HepG2 (cell line): ENCODE results near the gene SH2D6. TPM values are rescaled to one million over a fixed set of nuclear protein-coding genes. Genes with fewer than 3 reads are reported as not detected.
A peak's percentile ranks its signal among the peaks of the same experiment; 100 is the strongest.

Source experiments
- ATAC-seq: fragments of 200-7000 bp; cut with Tn5 transposase; 3 replicates; pipeline ENCODE4 v1.9.1; 2020; ENCODE audit warnings: mild to moderate bottlenecking, moderate library complexity
- BruUV-seq: library from RNA; stranded (reverse); fragments of 400-500 nt; replicated peaks from 2 replicates; lab custom pipeline; 2021; lab: Mats Ljungman, UMichigan
- CTCF ChIA-PET: fragments of 300-600 bp; formaldehyde crosslinking; extraction: SDS; loops from one replicate; lab custom pipeline; 2021; ENCODE audit warnings: low total read pairs, inconsistent platforms, low intra/inter-chr PET ratio; lab: Yijun Ruan, JAX
- POLR2A ChIA-PET: fragments of 350-600 bp; sonication (Branson Sonifier 250); formaldehyde crosslinking; loops from one replicate; lab custom pipeline; 2020; ENCODE audit warnings: antibody characterized with exemption, inconsistent platforms; lab: Yijun Ruan, JAX
- DNase-seq: peaks from one replicate; pipeline ENCODE4 v3.0.0-alpha.2; 2015; ENCODE audit warnings: low spot score
- FAIRE-seq: peaks from 3 replicates; lab custom pipeline; 2011; peaks lifted over from hg19 to GRCh38; lab: Jason Lieb, UNC
- H2AFZ ChIP-seq: one replicate; pipeline ENCODE4 v1.6.1; 2011; ENCODE audit warnings: low read length, inconsistent platforms
- H3K27ac ChIP-seq: fragments of 300-600 bp; 3 replicates; pipeline ENCODE4 v1.8.0; 2011; ENCODE audit warnings: mixed run types, mild to moderate bottlenecking, mixed read lengths, low read length, inconsistent platforms; ENCODE audit not compliant: insufficient read depth; ENCODE audit errors: extremely low read length
- H3K27me3 ChIP-seq, 2 experiments: fragments of 200-600 bp in 1 of 2; 2 replicates in 1 of 2; 3 replicates in 1 of 2; pipeline versions ENCODE4 v1.6.0 to v1.8.0; 2011; ENCODE audit warnings: low read length in 2 of 2, mild to moderate bottlenecking in 2 of 2, moderate library complexity in 2 of 2, inconsistent platforms in 1 of 2; ENCODE audit not compliant: insufficient read depth in 2 of 2, control insufficient read depth in 1 of 2
- H3K36me3 ChIP-seq, 2 experiments: fragments of 200-600 bp in 1 of 2; replicated peaks in 1 of 2; 2 replicates in 1 of 2; 3 replicates in 1 of 2; pipeline versions ENCODE4 v1.5.1 to v1.8.0; 2011; ENCODE audit warnings: low read length in 2 of 2, inconsistent platforms in 1 of 2; ENCODE audit not compliant: insufficient read depth in 2 of 2, control insufficient read depth in 1 of 2
- H3K4me1 ChIP-seq: 2 replicates; pipeline ENCODE4 v1.5.1; 2012; ENCODE audit warnings: low read length, inconsistent platforms; ENCODE audit not compliant: insufficient read depth
- H3K4me2 ChIP-seq: 2 replicates; pipeline ENCODE4 v1.6.0; 2011; ENCODE audit warnings: low read depth, low read length, inconsistent platforms
- H3K4me3 ChIP-seq, 3 experiments: fragments of 200-600 bp in 1 of 3; sonication (generic), shearing (Covaris generic) in 1 of 3; replicated peaks in 1 of 3; 2 replicates each; pipeline ENCODE4 v1.5.1; 2011 to 2016; ENCODE audit warnings: low read length in 3 of 3, inconsistent platforms in 2 of 3, low read depth in 2 of 3, mild to moderate bottlenecking in 2 of 3, control low read depth in 1 of 3, mixed read lengths in 1 of 3; ENCODE audit not compliant: insufficient read depth in 1 of 3
- H3K79me2 ChIP-seq: one replicate; pipeline ENCODE4 v1.6.1; 2011; ENCODE audit warnings: low read length, inconsistent platforms; ENCODE audit not compliant: insufficient read depth
- H3K9ac ChIP-seq: 2 replicates; pipeline ENCODE4 v1.6.0; 2011; ENCODE audit warnings: mild to moderate bottlenecking, low read depth, low read length, inconsistent platforms; ENCODE audit not compliant: insufficient read depth
- H3K9me3 ChIP-seq: 2 replicates; pipeline ENCODE4 v1.5.1; 2012; ENCODE audit warnings: mild to moderate bottlenecking, low read length
- H4K20me1 ChIP-seq: 2 replicates; pipeline ENCODE4 v1.6.0; 2011; ENCODE audit warnings: inconsistent platforms, mild to moderate bottlenecking, low read length, moderate library complexity; ENCODE audit not compliant: insufficient read depth
- BRD4 ChIP-seq: sonication (generic); formaldehyde crosslinking; IDR thresholded peaks from 2 replicates; pipeline ENCODE4 v1.4.0; 2020; ENCODE audit warnings: missing genetic modification reagents
- HNF4G ChIP-seq, 2 experiments: sonication (generic) in 1 of 2; formaldehyde crosslinking in 1 of 2; IDR thresholded peaks; 2 replicates each; pipeline versions ENCODE4 v1.4.0 to v1.6.1; 2011 to 2020; ENCODE audit warnings: borderline replicate concordance in 2 of 2, low read depth in 2 of 2, mild to moderate bottlenecking in 2 of 2, low read length in 1 of 2, missing genetic modification reagents in 1 of 2, moderate library complexity in 1 of 2
- HOXA3 ChIP-seq: sonication (generic); formaldehyde crosslinking; IDR thresholded peaks from 2 replicates; pipeline ENCODE4 v1.5.0; 2020; ENCODE audit warnings: missing genetic modification reagents
- KAT8 ChIP-seq: IDR thresholded peaks from 2 replicates; pipeline ENCODE4 v1.6.1; 2016; ENCODE audit warnings: missing genetic modification reagents, missing compliant biosample characterization
- LRRFIP1 ChIP-seq: sonication (generic); formaldehyde crosslinking; conservative IDR thresholded peaks from 2 replicates; pipeline ENCODE4 v1.4.0; 2020; ENCODE audit warnings: missing genetic modification reagents
- MAFF ChIP-seq: IDR thresholded peaks from 2 replicates; pipeline ENCODE4 v1.6.1; 2011; ENCODE audit warnings: low read depth, low read length, improper control_type of control experiment
- MAFK ChIP-seq, 2 experiments: IDR thresholded peaks in 1 of 2; conservative IDR thresholded peaks in 1 of 2; 2 replicates each; pipeline ENCODE4 v1.6.1; 2011; ENCODE audit warnings: improper control_type of control experiment in 2 of 2, low read length in 2 of 2
- NKX3-1 ChIP-seq: sonication (generic); formaldehyde crosslinking; IDR thresholded peaks from 2 replicates; pipeline ENCODE4 v1.5.0; 2020; ENCODE audit warnings: missing genetic modification reagents
- PCBP1 ChIP-seq: fragments of 200-400 bp; formaldehyde crosslinking; IDR thresholded peaks from 2 replicates; pipeline ENCODE4 v1.6.1; 2017; ENCODE audit warnings: mild to moderate bottlenecking, low read depth, low read length, borderline replicate concordance
- SMAD1 ChIP-seq: sonication (generic); formaldehyde crosslinking; IDR thresholded peaks from 2 replicates; pipeline ENCODE4 v1.4.0; 2020; ENCODE audit warnings: missing genetic modification reagents, low read depth, mild to moderate bottlenecking, borderline replicate concordance
- SRF ChIP-seq: IDR thresholded peaks from 2 replicates; pipeline ENCODE4 v1.6.1; 2011; ENCODE audit warnings: mild to moderate bottlenecking, low read depth, low read length, moderate library complexity
- SRSF1 ChIP-seq: fragments of 200-400 bp; formaldehyde crosslinking; optimal IDR thresholded peaks from 2 replicates; pipeline ENCODE3; 2017; ENCODE audit warnings: mild to moderate bottlenecking, low read depth, low read length, moderate library complexity
- XRCC5 ChIP-seq: fragments of 200-400 bp; formaldehyde crosslinking; optimal IDR thresholded peaks from 2 replicates; pipeline ENCODE3; 2017; ENCODE audit warnings: mild to moderate bottlenecking, low read length
- ZBTB7A ChIP-seq: sonication (generic); formaldehyde crosslinking; IDR thresholded peaks from 2 replicates; pipeline ENCODE4 v1.8.0; 2022; ENCODE audit warnings: mild to moderate bottlenecking, missing genetic modification reagents
- ZMAT3 ChIP-seq: sonication (generic); formaldehyde crosslinking; conservative IDR thresholded peaks from 2 replicates; pipeline ENCODE4 v1.7.0; 2021; ENCODE audit warnings: missing genetic modification reagents
- WGBS: methylation state at CpG from one replicate; pipeline ENCODE4 v1.1.6; 2017; ENCODE audit warnings: low lambda C conversion rate; 5-methylcytosine and 5-hydroxymethylcytosine counted together
- in situ Hi-C: cut with HindIII; loops from 2 replicates; pipeline ENCODE4 v1.10.0; 2017; ENCODE audit warnings: low pct_unique_long_range_greater_than_20kb; ENCODE audit not compliant: extremely low pct_ligation_motif_present
- intact Hi-C: fragments of 100-400 bp; cut with micrococcal nuclease; formaldehyde crosslinking; loops from one replicate; pipeline ENCODE4 v1.10.0; 2022; ENCODE audit not compliant: unreplicated experiment
- polyA plus RNA-seq, 8 experiments: library from polyadenylated mRNA; depleted of rRNA in 3 of 8; stranded (reverse) in 7 of 8; unstranded in 1 of 8; fragments of >200 nt; fragmentation: Illumina TruSeq in 4 of 8; extraction: Trizol in 4 of 8; gene quantifications; 2 replicates each; pipeline versions ENCODE4 v1.2.1 to v1.2.3, GENCODE V29; 2011 to 2016; ENCODE audit warnings: low read depth in 4 of 8, missing spikeins in 1 of 8, mixed read lengths in 1 of 8; ENCODE audit not compliant: insufficient read depth in 1 of 8
- total RNA-seq, 5 experiments: library from RNA; depleted of rRNA; stranded (reverse); fragments of >200 nt; fragmentation: Illumina TruSeq; extraction: Trizol; gene quantifications; 2 replicates each; pipeline ENCODE4 v1.2.3, GENCODE V29; 2016; ENCODE audit warnings: low read depth in 1 of 5

The SH2D6 gene
- total and polyA plus RNA-seq, 2 of the 13 experiments (the other 11 are each of a cell fraction or from before 2014, with no cell fraction given): 0.11 to 0.26 TPM

- no TSS peak for BruUV-seq
- CTCF ChIA-PET: no interaction called here
- no peak overlapping the region for H3K4me2 ChIP-seq
- TF ChIP-seq SRSF1 (no peak), ZMAT3 (CRISPR knock-in tag) (no peak), PCBP1 (peak; percentile 73; the same call in 1 of the 2 replicates), BRD4 (no peak), KAT8 (CRISPR knock-in tag) (no peak)
- TF ChIP-seq, all 625 proteins: peak for 1
- in situ Hi-C loops (no loop called here), intact Hi-C loops (no loop called here)
- POLR2A ChIA-PET: interaction anchor here (1.0 to 2.4 kb wide), 3 partner anchors 9 to 112 kb away, joined by 4 to 15 read pairs (median 4); partner anchors contain the start of gene MAT2A
- peaks cover 37% of the 10 kb centered on the region for H3K4me1 ChIP-seq
- no peak overlapping the region for H3K27ac ChIP-seq
- no peak for FAIRE-seq
- no peaks in the 10 kb centered on the region for H3K36me3 ChIP-seq
- H3K9ac ChIP-seq: no peak overlapping the region
- H4K20me1 ChIP-seq: no peaks in the 10 kb centered on the region
- H3K9me3 ChIP-seq: no peaks in the 10 kb centered on the region
- H3K79me2 ChIP-seq: no peaks in the 10 kb centered on the region
- H3K27me3 ChIP-seq: peaks cover 10 to 74% of the 10 kb centered on the region in 2 experiments
- ATAC-seq: no peak
- no peak overlapping the region for H2AFZ ChIP-seq
- 58% methylated on average over 8 of the region's 8 CpGs for WGBS
- H3K4me3 ChIP-seq: no peak overlapping the region
- DNase-seq: no peak
These were observed 16.2 kb downstream of the SH2D6 start for GRCh38 chr2:85434696-85435095.

GRCh38 chr2:85435220-85435958 lies 16.9 kb downstream of the SH2D6 start:
- H3K27me3 ChIP-seq: peaks cover 10 to 71% of the 10 kb centered on the region in 2 experiments
- intact Hi-C loops: no loop called here
- H3K4me2 ChIP-seq: no peak overlapping the region
- WGBS: 63% methylated on average over 16 of the region's 21 CpGs
- no peaks in the 10 kb centered on the region for H3K36me3 ChIP-seq
- H2AFZ ChIP-seq: no peak overlapping the region
- ATAC-seq: 0 out of 3 replicates have a peak, but pooled peaks have one; percentile 3
- ChIA-PET CTCF (no interaction called here), POLR2A (interaction anchor here (1.0 to 5.3 kb wide), 3 partner anchors 103 to 111 kb away, joined by 4 to 26 read pairs (median 15); partner anchors contain the start of gene MAT2A)
- peaks cover 31% of the 10 kb centered on the region for H3K4me1 ChIP-seq
- H3K79me2 ChIP-seq: no peaks in the 10 kb centered on the region
- H4K20me1 ChIP-seq: no peaks in the 10 kb centered on the region
- no peak overlapping the region for H3K4me3 ChIP-seq
- in situ Hi-C loops: no loop called here
- no peak overlapping the region for H3K9ac ChIP-seq
- H3K27ac ChIP-seq: no peak overlapping the region
- no peak for DNase-seq
- no peak for FAIRE-seq
- no peaks in the 10 kb centered on the region for H3K9me3 ChIP-seq
- BruUV-seq: no TSS peak
- TF ChIP-seq XRCC5 (peak; percentile 2), LRRFIP1 (no peak), HOXA3 (CRISPR knock-in tag) (no peak), SMAD1 (CRISPR knock-in tag) (no peak), HNF4G (IDR thresholded peaks at IDR 0.05; ENCODE audit: borderline replicate concordance, low read depth, low read length) (no peak), HNF4G (CRISPR knock-in tag; IDR thresholded peaks at IDR 0.05; ENCODE audit: borderline replicate concordance, low read depth) (no peak), SRF (no peak), NKX3-1 (CRISPR knock-in tag) (no peak), MAFF (peak; percentile 93), MAFK (conservative IDR thresholded peaks at IDR 0.05 in 1 of 2, IDR thresholded peaks at IDR 0.05 in 1 of 2; ENCODE audit: low read length in 2 of 2) (peak; percentile 93 to 95), ZBTB7A (CRISPR knock-in tag) (no peak)
